GM12878 (cell line): ENCODE data around the gene ALDH1L2. TPM values are rescaled to one million over a fixed set of nuclear protein-coding genes. Genes with fewer than 3 reads are reported as not detected.

Experiments
- ATF7 ChIP-seq: fragments of 450-650 bp; IDR thresholded peaks from 2 replicates; pipeline ENCODE4 v1.6.1; 2016; ENCODE audit warnings: low read depth, mild to moderate bottlenecking
- BCL11A ChIP-seq: IDR thresholded peaks from 2 replicates; pipeline ENCODE4 v1.6.1; 2011; ENCODE audit warnings: low read depth, low read length
- BMI1 ChIP-seq: fragments of 450-650 bp; IDR thresholded peaks from 2 replicates; pipeline ENCODE4 v1.6.1; 2016; ENCODE audit warnings: mild to moderate bottlenecking, moderate library complexity, borderline replicate concordance
- BRCA1 ChIP-seq: IDR thresholded peaks from 2 replicates; pipeline ENCODE4 v1.6.1; 2011; ENCODE audit warnings: low read depth, low read length, improper control_type of control experiment
- IKZF2 ChIP-seq, 2 experiments: fragments of 450-650 bp; IDR thresholded peaks; 2 replicates each; pipeline ENCODE4 v1.6.1; 2017; ENCODE audit warnings: mild to moderate bottlenecking in 2 of 2, moderate library complexity in 2 of 2
- JUNB ChIP-seq: IDR thresholded peaks from 2 replicates; pipeline ENCODE4 v1.6.1; 2016; ENCODE audit warnings: antibody characterized with exemption, mild to moderate bottlenecking
- MYB ChIP-seq: fragments of 150-350 bp; IDR thresholded peaks from 2 replicates; pipeline ENCODE4 v1.6.1; 2014; ENCODE audit warnings: mild to moderate bottlenecking, low read depth, low read length, borderline replicate concordance
- RUNX3 ChIP-seq: IDR thresholded peaks from 2 replicates; pipeline ENCODE4 v1.6.1; 2012; ENCODE audit warnings: low read length, inconsistent platforms
- SREBF1 ChIP-seq: IDR thresholded peaks from 2 replicates; pipeline ENCODE4 v1.6.1; 2012; ENCODE audit warnings: mild to moderate bottlenecking, low read length
- ZNF622 ChIP-seq: fragments of 450-650 bp; IDR thresholded peaks from 2 replicates; pipeline ENCODE4 v1.6.1; 2017; ENCODE audit warnings: mild to moderate bottlenecking, inconsistent platforms
- ZSCAN29 ChIP-seq: fragments of 450-650 bp; IDR thresholded peaks from 2 replicates; pipeline ENCODE4 v1.6.1; 2017; ENCODE audit warnings: mild to moderate bottlenecking, moderate library complexity
- ZZZ3 ChIP-seq: IDR thresholded peaks from 2 replicates; pipeline ENCODE4 v1.6.1; 2011; ENCODE audit warnings: low read depth; ENCODE audit not compliant: control insufficient read depth, insufficient read length
- polyA plus RNA-seq, 11 experiments: library from polyadenylated mRNA; depleted of rRNA in 4 of 11; unstranded in 6 of 11; stranded (reverse) in 5 of 11; fragments of >200 nt; fragmentation: Nextera tagmentation in 4 of 11; fragmentation: Illumina TruSeq in 1 of 11; extraction: Ambion mirVana in 4 of 11; extraction: Trizol in 1 of 11; gene quantifications; 1 replicate in 1 of 11; 2 replicates in 10 of 11; pipeline versions ENCODE4 v1.2.1 to v1.2.3, GENCODE V29; 2011 to 2016; ENCODE audit warnings: inconsistent platforms in 2 of 11, missing spikeins in 2 of 11, low read depth in 1 of 11
- total RNA-seq, 4 experiments: library from RNA; depleted of rRNA in 3 of 4; stranded (reverse); fragments of >200 nt in 3 of 4; fragmentation: Illumina TruSeq in 1 of 4; extraction: Trizol in 1 of 4; gene quantifications; 2 replicates each; pipeline versions ENCODE4 v1.2.1 to v1.2.3, GENCODE V29; 2013 to 2021
- TF ChIP-seq, protein P1 (sequence below): fragments of 450-650 bp; conservative IDR thresholded peaks from 2 replicates; pipeline ENCODE4 v1.6.1; 2017; ENCODE audit warnings: mild to moderate bottlenecking, moderate library complexity
- TF ChIP-seq, protein P2 (sequence below): IDR thresholded peaks from 2 replicates; pipeline ENCODE4 v1.6.1; 2012; ENCODE audit warnings: low read depth, low read length, improper control_type of control experiment
- TF ChIP-seq, protein P3 (sequence below): fragments of 450-650 bp; IDR thresholded peaks from 2 replicates; pipeline ENCODE4 v1.6.1; 2014; ENCODE audit warnings: mild to moderate bottlenecking
- TF ChIP-seq, protein P4 (sequence below): fragments of 450-650 bp; formaldehyde crosslinking; IDR thresholded peaks from 2 replicates; pipeline ENCODE4 v1.4.0; 2022; ENCODE audit warnings: mild to moderate bottlenecking, moderate library complexity
- TF ChIP-seq, protein P5 (sequence below): IDR thresholded peaks from 2 replicates; pipeline ENCODE4 v1.6.1; 2012; ENCODE audit warnings: low read length, inconsistent platforms

The ALDH1L2 gene
- total and polyA plus RNA-seq, 10 of the 15 experiments (the other 5 are each of a cell fraction or from before 2014, with no cell fraction given): 0.15 to 13.7 (median 8.5) TPM

DNA sequence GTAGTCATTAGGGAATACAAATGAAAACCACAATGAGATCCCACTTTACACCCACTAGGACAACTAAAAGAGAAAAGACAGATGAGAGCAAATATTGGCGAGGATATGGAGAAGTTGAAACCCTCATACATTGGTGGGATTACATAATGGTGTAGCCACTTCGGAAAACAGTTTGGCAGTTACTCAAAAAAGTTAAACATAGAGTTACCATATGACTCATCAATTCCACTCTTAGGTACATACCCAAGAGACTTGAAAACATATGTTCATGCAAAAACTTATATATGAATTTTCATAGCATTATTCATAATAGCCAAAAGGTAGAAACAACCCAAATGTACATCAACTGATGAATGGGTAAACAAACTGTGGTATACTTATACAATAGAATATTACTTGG, 27.1 kb downstream of the ALDH1L2 start (continued):
- TF ChIP-seq, protein P1, sequence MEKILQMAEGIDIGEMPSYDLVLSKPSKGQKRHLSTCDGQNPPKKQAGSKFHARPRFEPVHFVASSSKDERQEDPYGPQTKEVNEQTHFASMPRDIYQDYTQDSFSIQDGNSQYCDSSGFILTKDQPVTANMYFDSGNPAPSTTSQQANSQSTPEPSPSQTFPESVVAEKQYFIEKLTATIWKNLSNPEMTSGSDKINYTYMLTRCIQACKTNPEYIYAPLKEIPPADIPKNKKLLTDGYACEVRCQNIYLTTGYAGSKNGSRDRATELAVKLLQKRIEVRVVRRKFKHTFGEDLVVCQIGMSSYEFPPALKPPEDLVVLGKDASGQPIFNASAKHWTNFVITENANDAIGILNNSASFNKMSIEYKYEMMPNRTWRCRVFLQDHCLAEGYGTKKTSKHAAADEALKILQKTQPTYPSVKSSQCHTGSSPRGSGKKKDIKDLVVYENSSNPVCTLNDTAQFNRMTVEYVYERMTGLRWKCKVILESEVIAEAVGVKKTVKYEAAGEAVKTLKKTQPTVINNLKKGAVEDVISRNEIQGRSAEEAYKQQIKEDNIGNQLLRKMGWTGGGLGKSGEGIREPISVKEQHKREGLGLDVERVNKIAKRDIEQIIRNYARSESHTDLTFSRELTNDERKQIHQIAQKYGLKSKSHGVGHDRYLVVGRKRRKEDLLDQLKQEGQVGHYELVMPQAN: no peak
- TF ChIP-seq BMI1 (no peak), ZSCAN29 (no peak), BRCA1 (no peak), ATF7 (peak; percentile 39), IKZF2 (IDR thresholded peaks at IDR 0.05) (peak in 1 of 2 experiments; percentile 52; a peak in 1 of 4 replicates), SREBF1 (no peak), JUNB (peak; percentile 64), RUNX3 (0 out of 2 replicates have a peak, but pooled peaks have one; percentile 15), ZZZ3 (no peak), BCL11A (no peak), MYB (no peak), ZNF622 (no peak)
- TF ChIP-seq, protein P2, sequence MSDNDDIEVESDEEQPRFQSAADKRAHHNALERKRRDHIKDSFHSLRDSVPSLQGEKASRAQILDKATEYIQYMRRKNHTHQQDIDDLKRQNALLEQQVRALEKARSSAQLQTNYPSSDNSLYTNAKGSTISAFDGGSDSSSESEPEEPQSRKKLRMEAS: no peak
- TF ChIP-seq, protein P3, sequence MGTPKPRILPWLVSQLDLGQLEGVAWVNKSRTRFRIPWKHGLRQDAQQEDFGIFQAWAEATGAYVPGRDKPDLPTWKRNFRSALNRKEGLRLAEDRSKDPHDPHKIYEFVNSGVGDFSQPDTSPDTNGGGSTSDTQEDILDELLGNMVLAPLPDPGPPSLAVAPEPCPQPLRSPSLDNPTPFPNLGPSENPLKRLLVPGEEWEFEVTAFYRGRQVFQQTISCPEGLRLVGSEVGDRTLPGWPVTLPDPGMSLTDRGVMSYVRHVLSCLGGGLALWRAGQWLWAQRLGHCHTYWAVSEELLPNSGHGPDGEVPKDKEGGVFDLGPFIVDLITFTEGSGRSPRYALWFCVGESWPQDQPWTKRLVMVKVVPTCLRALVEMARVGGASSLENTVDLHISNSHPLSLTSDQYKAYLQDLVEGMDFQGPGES: no peak
- TF ChIP-seq, protein P4, sequence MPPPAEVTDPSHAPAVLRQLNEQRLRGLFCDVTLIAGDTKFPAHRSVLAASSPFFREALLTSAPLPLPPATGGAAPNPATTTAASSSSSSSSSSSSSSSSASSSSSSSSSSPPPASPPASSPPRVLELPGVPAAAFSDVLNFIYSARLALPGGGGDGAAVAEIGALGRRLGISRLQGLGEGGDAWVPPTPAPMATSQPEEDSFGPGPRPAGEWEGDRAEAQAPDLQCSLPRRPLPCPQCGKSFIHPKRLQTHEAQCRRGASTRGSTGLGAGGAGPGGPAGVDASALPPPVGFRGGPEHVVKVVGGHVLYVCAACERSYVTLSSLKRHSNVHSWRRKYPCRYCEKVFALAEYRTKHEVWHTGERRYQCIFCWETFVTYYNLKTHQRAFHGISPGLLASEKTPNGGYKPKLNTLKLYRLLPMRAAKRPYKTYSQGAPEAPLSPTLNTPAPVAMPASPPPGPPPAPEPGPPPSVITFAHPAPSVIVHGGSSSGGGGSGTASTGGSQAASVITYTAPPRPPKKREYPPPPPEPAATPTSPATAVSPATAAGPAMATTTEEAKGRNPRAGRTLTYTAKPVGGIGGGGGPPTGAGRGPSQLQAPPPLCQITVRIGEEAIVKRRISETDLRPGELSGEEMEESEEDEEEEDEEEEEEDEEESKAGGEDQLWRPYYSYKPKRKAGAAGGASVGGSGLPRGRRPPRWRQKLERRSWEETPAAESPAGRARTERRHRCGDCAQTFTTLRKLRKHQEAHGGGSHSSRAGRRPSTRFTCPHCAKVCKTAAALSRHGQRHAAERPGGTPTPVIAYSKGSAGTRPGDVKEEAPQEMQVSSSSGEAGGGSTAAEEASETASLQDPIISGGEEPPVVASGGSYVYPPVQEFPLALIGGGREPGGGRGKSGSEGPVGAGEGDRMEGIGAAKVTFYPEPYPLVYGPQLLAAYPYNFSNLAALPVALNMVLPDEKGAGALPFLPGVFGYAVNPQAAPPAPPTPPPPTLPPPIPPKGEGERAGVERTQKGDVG (CRISPR knock-in tag): no peak
- TF ChIP-seq, protein P5, sequence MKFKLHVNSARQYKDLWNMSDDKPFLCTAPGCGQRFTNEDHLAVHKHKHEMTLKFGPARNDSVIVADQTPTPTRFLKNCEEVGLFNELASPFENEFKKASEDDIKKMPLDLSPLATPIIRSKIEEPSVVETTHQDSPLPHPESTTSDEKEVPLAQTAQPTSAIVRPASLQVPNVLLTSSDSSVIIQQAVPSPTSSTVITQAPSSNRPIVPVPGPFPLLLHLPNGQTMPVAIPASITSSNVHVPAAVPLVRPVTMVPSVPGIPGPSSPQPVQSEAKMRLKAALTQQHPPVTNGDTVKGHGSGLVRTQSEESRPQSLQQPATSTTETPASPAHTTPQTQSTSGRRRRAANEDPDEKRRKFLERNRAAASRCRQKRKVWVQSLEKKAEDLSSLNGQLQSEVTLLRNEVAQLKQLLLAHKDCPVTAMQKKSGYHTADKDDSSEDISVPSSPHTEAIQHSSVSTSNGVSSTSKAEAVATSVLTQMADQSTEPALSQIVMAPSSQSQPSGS: 0 out of 2 replicates have a peak, but pooled peaks have one; percentile 22
